ENCODE results near the gene CARD9. TPM values are rescaled to one million over a fixed set of nuclear protein-coding genes. Genes with fewer than 3 reads are reported as not detected.
A peak's percentile ranks its signal among the peaks of the same experiment; 100 is the strongest.

CARD9 gene
- total RNA-seq, 1 donor from 2014 or later = 4.3 TPM

- no peak for DNase-seq
Observed at GRCh38 chr9:136401173-136401922, 27.9 kb upstream of the CARD9 start.

GRCh38 chr9:136400038-136400834 lies 26.8 kb upstream of the CARD9 start, which contains the start of gene SNAPC4:
SNAPC4 (minus strand) TSS chr9:136400170; CDS start chr9:136398428, 1,742 bp downstream.
- DNase-seq = peak; percentile 94

GRCh38 chr9:136399176-136400037 lies 25.9 kb upstream of the CARD9 start:
- no peak for DNase-seq

GRCh38 chr9:136398286-136398685 lies 24.8 kb upstream of the CARD9 start:
- no peak for DNase-seq

GRCh38 chr9:136397643-136398042 lies 24.2 kb upstream of the CARD9 start:
- no peak for DNase-seq

GRCh38 chr9:136396219-136396515 lies 22.7 kb upstream of the CARD9 start:
- DNase-seq = no peak

GRCh38 chr9:136395345-136396218 lies 22.1 kb upstream of the CARD9 start:
- DNase-seq = no peak

GRCh38 chr9:136395020-136395340 lies 21.5 kb upstream of the CARD9 start:
- no peak for DNase-seq

GRCh38 chr9:136394312-136395019 lies 21.0 kb upstream of the CARD9 start:
- no peak for DNase-seq

GRCh38 chr9:136393531-136393930 lies 20.1 kb upstream of the CARD9 start:
- no peak for DNase-seq

GRCh38 chr9:136392538-136393449 lies 19.3 kb upstream of the CARD9 start:
- no peak for DNase-seq

GRCh38 chr9:136391737-136392537 lies 18.5 kb upstream of the CARD9 start:
- no peak for DNase-seq

GRCh38 chr9:136389396-136389795 lies 15.9 kb upstream of the CARD9 start:
- no peak for DNase-seq

GRCh38 chr9:136387217-136387616 lies 13.7 kb upstream of the CARD9 start:
- DNase-seq = no peak

GRCh38 chr9:136386018-136386417 lies 12.5 kb upstream of the CARD9 start:
- DNase-seq = no peak

GRCh38 chr9:136385015-136385414 lies 11.5 kb upstream of the CARD9 start:
- no peak for DNase-seq

- DNase-seq = no peak
Observed at GRCh38 chr9:136383436-136383835, 10.0 kb upstream of the CARD9 start.

- DNase-seq = no peak
Observed at GRCh38 chr9:136381966-136382513, 8.6 kb upstream of the CARD9 start.

- no peak for DNase-seq
Observed at GRCh38 chr9:136381311-136381710, 7.8 kb upstream of the CARD9 start.
